ENCODE measurements around the gene OR7A10. TPM values are rescaled to one million over a fixed set of nuclear protein-coding genes. Genes with fewer than 3 reads are reported as not detected.

The OR7A10 gene
- total RNA-seq (not detected), polyA plus RNA-seq (not detected)

- Histone ChIP-seq H3K4me3 (ENCODE audit: low read depth, low read length) (no peak within 1 kb of the TSS), H3K27ac (ENCODE audit: low read depth) (no peak within 1 kb of the TSS), H3K36me3 (ENCODE audit: insufficient read depth) (no peaks in the 10 kb centered on the region), H3K4me1 (ENCODE audit: insufficient read depth) (no peaks in the 10 kb centered on the region)
- WGBS: 77% methylated on average over 5 of the region's 5 CpGs
- DNase-seq (ENCODE audit: extremely low spot score): no peak
These were observed at the start of gene OR7A10 for GRCh38 chr19:14848822-14849221. Gene OR7A10 (minus strand): TSS chr19:14848922. CDS start chr19:14841877, 7,045 bp downstream.

GRCh38 chr19:14890643-14891379 is 42.1 kb upstream of the OR7A10 start:
- no peak overlapping the region for H3K27ac ChIP-seq (ENCODE audit: low read depth)
- no peaks in the 10 kb centered on the region for H3K4me1 ChIP-seq (ENCODE audit: insufficient read depth)
- no peaks in the 10 kb centered on the region for H3K36me3 ChIP-seq (ENCODE audit: insufficient read depth)
- DNase-seq (ENCODE audit: extremely low spot score): no peak
- H3K4me3 ChIP-seq (ENCODE audit: low read depth, low read length): no peak overlapping the region
- WGBS: 46% methylated on average over 10 of the region's 10 CpGs

- 58% methylated on average over 3 of the region's 3 CpGs for WGBS
These were observed 41.4 kb upstream of the OR7A10 start for GRCh38 chr19:14889994-14890642.

GRCh38 chr19:14886032-14886431 is 37.3 kb upstream of the OR7A10 start, which contains the start of gene OR7A17:
Gene OR7A17 (minus strand): TSS chr19:14886132. CDS start chr19:14881355, 4,777 bp downstream.
- DNase-seq (ENCODE audit: extremely low spot score): no peak
- Histone ChIP-seq H3K4me1 (ENCODE audit: insufficient read depth) (no peaks in the 10 kb centered on the region), H3K4me3 (ENCODE audit: low read depth, low read length) (no peak within 1 kb of the TSS), H3K36me3 (ENCODE audit: insufficient read depth) (no peaks in the 10 kb centered on the region), H3K27ac (ENCODE audit: low read depth) (no peak within 1 kb of the TSS)
- 65% methylated on average over 4 of the region's 4 CpGs for WGBS

More at GRCh38 chr19:14889994-14890642, 41.4 kb upstream of the OR7A10 start:
- no peak for DNase-seq (ENCODE audit: extremely low spot score)
- no peak overlapping the region for H3K27ac ChIP-seq (ENCODE audit: low read depth)
- H3K4me1 ChIP-seq (ENCODE audit: insufficient read depth): no peaks in the 10 kb centered on the region
- H3K4me3 ChIP-seq (ENCODE audit: low read depth, low read length): no peak overlapping the region
- no peaks in the 10 kb centered on the region for H3K36me3 ChIP-seq (ENCODE audit: insufficient read depth)

- H3K27ac ChIP-seq (ENCODE audit: low read depth): no peak overlapping the region
- WGBS: 76% methylated on average over 4 of the region's 4 CpGs
- no peak for DNase-seq (ENCODE audit: extremely low spot score)
- no peak overlapping the region for H3K4me3 ChIP-seq (ENCODE audit: low read depth, low read length)
- no peaks in the 10 kb centered on the region for H3K36me3 ChIP-seq (ENCODE audit: insufficient read depth)
- H3K4me1 ChIP-seq (ENCODE audit: insufficient read depth): no peaks in the 10 kb centered on the region
These were observed 23.0 kb upstream of the OR7A10 start for GRCh38 chr19:14871619-14872230.

GRCh38 chr19:14868497-14868896 is 19.8 kb upstream of the OR7A10 start:
- H3K4me3 ChIP-seq (ENCODE audit: low read depth, low read length): no peak overlapping the region
- 75% methylated on average over 5 of the region's 5 CpGs for WGBS
- DNase-seq (ENCODE audit: extremely low spot score): no peak

GRCh38 chr19:14843578-14843977 is 5.1 kb downstream of the OR7A10 start:
- DNase-seq (ENCODE audit: extremely low spot score): no peak
- no peak overlapping the region for H3K27ac ChIP-seq (ENCODE audit: low read depth)
- WGBS: 27% methylated on average over 6 of the region's 6 CpGs

More at GRCh38 chr19:14868497-14868896, 19.8 kb upstream of the OR7A10 start:
- Histone ChIP-seq H3K27ac (ENCODE audit: low read depth) (no peak overlapping the region), H3K36me3 (ENCODE audit: insufficient read depth) (no peaks in the 10 kb centered on the region), H3K4me1 (ENCODE audit: insufficient read depth) (no peaks in the 10 kb centered on the region)

GRCh38 chr19:14843169-14843568 is 5.6 kb downstream of the OR7A10 start:
- Histone ChIP-seq H3K4me3 (ENCODE audit: low read depth, low read length) (no peak overlapping the region), H3K4me1 (ENCODE audit: insufficient read depth) (no peaks in the 10 kb centered on the region), H3K27ac (ENCODE audit: low read depth) (no peak overlapping the region), H3K36me3 (ENCODE audit: insufficient read depth) (no peaks in the 10 kb centered on the region)
- WGBS: 38% methylated on average over 2 of the region's 2 CpGs
- no peak for DNase-seq (ENCODE audit: extremely low spot score)

More at GRCh38 chr19:14843578-14843977, 5.1 kb downstream of the OR7A10 start:
- Histone ChIP-seq H3K36me3 (ENCODE audit: insufficient read depth) (no peaks in the 10 kb centered on the region), H3K4me1 (ENCODE audit: insufficient read depth) (no peaks in the 10 kb centered on the region), H3K4me3 (ENCODE audit: low read depth, low read length) (no peak overlapping the region)

GRCh38 chr19:14840206-14840605 is 8.5 kb downstream of the OR7A10 start:
- no peaks in the 10 kb centered on the region for H3K4me1 ChIP-seq (ENCODE audit: insufficient read depth)
- H3K36me3 ChIP-seq (ENCODE audit: insufficient read depth): no peaks in the 10 kb centered on the region
- H3K4me3 ChIP-seq (ENCODE audit: low read depth, low read length): no peak overlapping the region
- DNase-seq (ENCODE audit: extremely low spot score): no peak
- no peak overlapping the region for H3K27ac ChIP-seq (ENCODE audit: low read depth)
- 38% methylated on average over 1 of the region's 1 CpG for WGBS

- DNase-seq (ENCODE audit: extremely low spot score): no peak
- H3K36me3 ChIP-seq (ENCODE audit: insufficient read depth): no peaks in the 10 kb centered on the region
- WGBS: 55% methylated on average over 4 of the region's 4 CpGs
- H3K4me1 ChIP-seq (ENCODE audit: insufficient read depth): no peaks in the 10 kb centered on the region
- H3K27ac ChIP-seq (ENCODE audit: low read depth): no peak overlapping the region
- no peak overlapping the region for H3K4me3 ChIP-seq (ENCODE audit: low read depth, low read length)
These were observed 11.3 kb downstream of the OR7A10 start for GRCh38 chr19:14837391-14837790.

GRCh38 chr19:14835011-14835410 is 13.7 kb downstream of the OR7A10 start, which contains the start of the genes OR7A5 and OR7C1:
Gene OR7A5 (minus strand): TSS chr19:14835185. CDS start chr19:14828241, 6,944 bp downstream.
Gene OR7C1 (minus strand): TSS chr19:14835185. CDS start chr19:14800136, 35,049 bp downstream.
- no peaks in the 10 kb centered on the region for H3K4me1 ChIP-seq (ENCODE audit: insufficient read depth)

GRCh38 chr19:14830702-14831101 is 18.0 kb downstream of the OR7A10 start:
- Histone ChIP-seq H3K4me3 (ENCODE audit: low read depth, low read length) (no peak overlapping the region), H3K36me3 (ENCODE audit: insufficient read depth) (no peaks in the 10 kb centered on the region), H3K4me1 (ENCODE audit: insufficient read depth) (no peaks in the 10 kb centered on the region), H3K27ac (ENCODE audit: low read depth) (no peak overlapping the region)
- WGBS: 39% methylated on average over 4 of the region's 4 CpGs
- DNase-seq (ENCODE audit: extremely low spot score): no peak

More at GRCh38 chr19:14835011-14835410, 13.7 kb downstream of the OR7A10 start, which contains the start of the genes OR7A5 and OR7C1:
- Histone ChIP-seq H3K4me3 (ENCODE audit: low read depth, low read length) (no peak within 1 kb of the TSS), H3K27ac (ENCODE audit: low read depth) (no peak within 1 kb of the TSS), H3K36me3 (ENCODE audit: insufficient read depth) (no peaks in the 10 kb centered on the region)
- DNase-seq (ENCODE audit: extremely low spot score): no peak
- 8% methylated on average over 1 of the region's 1 CpG for WGBS

- no peak overlapping the region for H3K4me3 ChIP-seq (ENCODE audit: low read depth, low read length)
- H3K4me1 ChIP-seq (ENCODE audit: insufficient read depth): no peaks in the 10 kb centered on the region
- WGBS: 93% methylated on average over 2 of the region's 2 CpGs
- no peak overlapping the region for H3K27ac ChIP-seq (ENCODE audit: low read depth)
- no peak for DNase-seq (ENCODE audit: extremely low spot score)
- H3K36me3 ChIP-seq (ENCODE audit: insufficient read depth): no peaks in the 10 kb centered on the region
These were observed 22.7 kb downstream of the OR7A10 start for GRCh38 chr19:14826006-14826405.

Measured in urinary bladder (tissue), 4 donors.